Left ventricle myocardium inferior (tissue), 1 donor: ENCODE data around the gene HECW1. TPM values are rescaled to one million over a fixed set of nuclear protein-coding genes. Genes with fewer than 3 reads are reported as not detected.
"Not testable (repeated sequence)": the region's sequence is repeated elsewhere in the genome, so short reads cannot be mapped to it uniquely, and the experiment has no call there.

ENCODE experiments used
- DNase-seq: peaks from one replicate; pipeline ENCODE4 v3.0.0-alpha.2; 2020
- H3K27ac ChIP-seq: fragments of 200-600 bp; replicated peaks from 2 replicates; pipeline ENCODE4 v1.8.0; 2021
- H3K27me3 ChIP-seq: fragments of 200-600 bp; 2 replicates; pipeline ENCODE4 v1.8.0; 2021; ENCODE audit warnings: low read depth
- H3K36me3 ChIP-seq: fragments of 200-600 bp; 2 replicates; pipeline ENCODE4 v1.8.0; 2021
- H3K4me1 ChIP-seq: fragments of 200-600 bp; 2 replicates; pipeline ENCODE4 v1.8.0; 2021
- H3K4me3 ChIP-seq: fragments of 200-600 bp; 2 replicates; pipeline ENCODE4 v1.8.0; 2021; ENCODE audit warnings: mild to moderate bottlenecking, moderate library complexity
- H3K9me3 ChIP-seq: fragments of 200-600 bp; replicated peaks from 2 replicates; pipeline ENCODE4 v1.8.0; 2021
- intact Hi-C: fragments of 100-400 bp; cut with micrococcal nuclease; formaldehyde crosslinking; loops from one replicate; pipeline ENCODE4 v1.11.0; 2022
- total RNA-seq: library from RNA; stranded (reverse); fragmentation: NEBNext Ultra II Directional; extraction: Animal tissue kit (Norgen Biotek cat#: 25700); gene quantifications from one replicate; pipeline ENCODE4 v1.2.1, GENCODE V29; 2021
- TF ChIP-seq, protein P1 (sequence below): fragments of 200-600 bp; IDR thresholded peaks from 2 replicates; pipeline ENCODE4 v1.8.0; 2021; ENCODE audit warnings: antibody characterized with exemption, mild to moderate bottlenecking, borderline replicate concordance
- donor health status: DM: no; HTN: yes; CAD: no; lungs with severe emphysema.

Gene HECW1
- total RNA-seq, 1 donor from 2014 or later, result not detected

DNA sequence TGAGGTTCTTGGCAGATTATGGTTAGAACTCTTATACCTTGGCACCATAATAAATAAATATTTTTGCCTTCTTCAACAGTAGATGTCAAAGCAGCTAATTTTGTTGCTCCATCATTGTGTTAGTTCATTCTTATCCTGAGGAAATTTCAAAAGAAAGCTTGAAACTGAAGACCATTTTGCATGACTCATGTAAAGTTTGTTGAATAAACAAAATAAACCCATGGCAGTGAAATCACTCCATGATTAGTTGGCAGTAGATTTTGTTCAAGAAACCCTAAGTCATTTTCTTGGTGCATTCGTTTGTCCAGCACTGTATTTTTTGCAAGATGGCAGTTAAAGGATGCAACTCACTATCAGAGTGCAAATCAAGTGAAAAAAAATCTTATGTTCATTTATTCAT lies 91.6 kb downstream of the HECW1 start:
- DNase-seq, result no peak
- Histone ChIP-seq H3K4me3 (no peak overlapping the region), H3K27ac (no peak overlapping the region), H3K9me3 (no peaks in the 10 kb centered on the region), H3K36me3 (no peaks in the 10 kb centered on the region), H3K27me3 (peaks cover 38% of the 10 kb centered on the region), H3K4me1 (no peaks in the 10 kb centered on the region)
- intact Hi-C loops, result no loop called here
- TF ChIP-seq, protein P1, sequence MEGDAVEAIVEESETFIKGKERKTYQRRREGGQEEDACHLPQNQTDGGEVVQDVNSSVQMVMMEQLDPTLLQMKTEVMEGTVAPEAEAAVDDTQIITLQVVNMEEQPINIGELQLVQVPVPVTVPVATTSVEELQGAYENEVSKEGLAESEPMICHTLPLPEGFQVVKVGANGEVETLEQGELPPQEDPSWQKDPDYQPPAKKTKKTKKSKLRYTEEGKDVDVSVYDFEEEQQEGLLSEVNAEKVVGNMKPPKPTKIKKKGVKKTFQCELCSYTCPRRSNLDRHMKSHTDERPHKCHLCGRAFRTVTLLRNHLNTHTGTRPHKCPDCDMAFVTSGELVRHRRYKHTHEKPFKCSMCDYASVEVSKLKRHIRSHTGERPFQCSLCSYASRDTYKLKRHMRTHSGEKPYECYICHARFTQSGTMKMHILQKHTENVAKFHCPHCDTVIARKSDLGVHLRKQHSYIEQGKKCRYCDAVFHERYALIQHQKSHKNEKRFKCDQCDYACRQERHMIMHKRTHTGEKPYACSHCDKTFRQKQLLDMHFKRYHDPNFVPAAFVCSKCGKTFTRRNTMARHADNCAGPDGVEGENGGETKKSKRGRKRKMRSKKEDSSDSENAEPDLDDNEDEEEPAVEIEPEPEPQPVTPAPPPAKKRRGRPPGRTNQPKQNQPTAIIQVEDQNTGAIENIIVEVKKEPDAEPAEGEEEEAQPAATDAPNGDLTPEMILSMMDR, result no peak

DNA sequence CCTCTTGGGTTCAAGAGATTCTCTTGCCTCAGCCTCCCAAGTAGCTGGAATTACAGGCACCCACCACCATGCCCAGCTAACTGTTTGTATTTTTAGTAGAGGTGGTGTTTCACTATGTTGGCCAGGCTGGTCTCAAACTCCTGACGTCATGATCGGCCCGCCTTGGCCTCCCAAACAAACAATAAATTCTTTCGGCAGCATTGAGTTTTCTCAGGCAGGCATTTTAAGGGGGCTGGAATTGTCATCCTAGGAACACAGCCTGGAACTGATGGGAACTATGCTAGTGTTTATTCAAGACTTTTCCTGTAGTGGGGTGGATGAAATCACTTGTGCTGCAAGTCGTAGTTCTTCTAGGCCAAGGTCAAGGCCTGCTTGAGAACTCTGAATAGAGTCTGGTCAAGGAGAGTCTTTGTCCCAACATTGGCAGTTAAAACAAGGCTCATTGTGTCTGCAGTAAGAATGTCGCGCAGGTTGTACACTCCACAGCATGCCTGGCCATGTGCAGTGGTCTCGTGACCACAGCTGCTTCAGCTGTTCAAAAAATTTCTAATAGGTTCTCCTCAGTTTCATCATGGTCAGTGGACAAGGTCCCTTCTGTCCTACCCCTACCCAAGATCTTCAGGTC lies 92.8 kb downstream of the HECW1 start:
- H3K4me1 ChIP-seq, result no peaks in the 10 kb centered on the region
- H3K36me3 ChIP-seq, result no peaks in the 10 kb centered on the region
- H3K27ac ChIP-seq, result no peak overlapping the region
- intact Hi-C loops, result no loop called here
- DNase-seq, result no peak
- no peak overlapping the region for H3K4me3 ChIP-seq
- H3K9me3 ChIP-seq, result no peaks in the 10 kb centered on the region
- TF ChIP-seq, protein P1, result no peak
- H3K27me3 ChIP-seq, result peaks cover 26% of the 10 kb centered on the region

DNA sequence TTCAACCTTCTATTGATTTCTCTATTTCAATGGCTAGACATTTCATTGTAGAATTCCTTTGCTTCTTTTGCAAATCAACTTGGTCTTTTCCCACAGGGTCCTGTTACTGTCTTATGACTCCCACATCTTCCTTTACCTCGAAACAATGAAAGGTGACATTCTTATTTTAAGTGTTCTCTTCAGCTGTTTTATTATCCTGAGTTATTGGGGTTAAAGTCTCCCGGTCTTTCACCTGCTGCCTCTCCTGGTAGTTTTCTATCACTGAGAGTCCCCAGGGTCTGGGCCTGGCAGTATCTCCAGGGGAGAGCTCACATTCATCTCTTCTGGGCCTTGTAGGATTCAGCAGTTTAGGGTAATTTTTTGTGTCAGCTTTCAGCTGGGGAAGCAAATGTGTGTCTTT lies 95.8 kb downstream of the HECW1 start:
- TF ChIP-seq, protein P1, result no peak
- DNase-seq, result no peak
- H3K27me3 ChIP-seq, result peaks cover 13% of the 10 kb centered on the region
- intact Hi-C loops, result no loop called here
- H3K27ac ChIP-seq, result no peak overlapping the region
- H3K4me3 ChIP-seq, result no peak overlapping the region
- no peaks in the 10 kb centered on the region for H3K36me3 ChIP-seq
- no peaks in the 10 kb centered on the region for H3K9me3 ChIP-seq
- no peaks in the 10 kb centered on the region for H3K4me1 ChIP-seq

DNA sequence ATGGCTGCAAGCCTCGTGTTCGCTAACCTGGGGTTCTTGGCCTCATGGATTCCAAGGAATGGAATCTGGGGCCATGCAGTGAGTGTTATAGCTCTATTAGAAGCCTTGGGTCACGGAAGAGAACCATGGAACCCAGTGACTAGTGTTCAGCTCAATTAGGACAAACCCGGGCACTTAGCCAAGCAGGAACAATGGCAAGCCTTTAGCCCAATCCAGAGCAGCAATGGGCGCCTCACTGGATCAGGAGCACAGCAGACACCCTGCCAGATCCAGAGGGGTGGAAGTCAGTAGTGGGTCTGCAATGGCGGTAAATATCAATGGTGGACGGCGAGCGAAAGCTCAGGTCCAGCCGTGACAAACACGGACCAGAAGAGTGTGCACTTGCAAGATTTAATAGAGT lies 98.1 kb downstream of the HECW1 start:
- H3K4me3 ChIP-seq, H3K4me1 ChIP-seq, H3K36me3 ChIP-seq, DNase-seq, H3K9me3 ChIP-seq, intact Hi-C loops, H3K27ac ChIP-seq: not testable (repeated sequence)
- peaks cover 31% of the 10 kb centered on the region for H3K27me3 ChIP-seq

DNA sequence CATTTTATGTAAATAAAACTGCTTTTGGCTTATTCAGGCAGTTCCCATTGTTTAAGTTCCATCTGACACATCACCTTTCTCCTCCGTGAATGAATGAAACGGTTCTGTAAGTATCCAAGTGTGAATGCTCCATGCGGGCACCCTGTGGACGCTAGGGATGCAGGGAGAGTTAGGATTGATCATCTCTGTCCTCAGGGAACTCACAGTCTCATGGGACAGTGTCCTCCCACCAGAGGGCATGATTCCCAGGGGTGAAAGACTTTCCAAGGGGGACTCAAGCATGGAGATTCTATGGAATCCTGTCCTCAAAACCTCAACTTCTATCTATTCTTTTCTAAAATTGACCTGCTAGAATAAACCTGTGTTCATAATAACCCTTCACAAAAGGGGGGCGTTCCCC lies 98.8 kb downstream of the HECW1 start:
- no peak overlapping the region for H3K27ac ChIP-seq
- H3K4me3 ChIP-seq, result no peak overlapping the region
- H3K27me3 ChIP-seq, result peaks cover 37% of the 10 kb centered on the region
- H3K4me1 ChIP-seq, result no peaks in the 10 kb centered on the region
- no peaks in the 10 kb centered on the region for H3K9me3 ChIP-seq
- TF ChIP-seq, protein P1, result no peak
- H3K36me3 ChIP-seq, result no peaks in the 10 kb centered on the region
- intact Hi-C loops, result no loop called here
- no peak for DNase-seq

DNA sequence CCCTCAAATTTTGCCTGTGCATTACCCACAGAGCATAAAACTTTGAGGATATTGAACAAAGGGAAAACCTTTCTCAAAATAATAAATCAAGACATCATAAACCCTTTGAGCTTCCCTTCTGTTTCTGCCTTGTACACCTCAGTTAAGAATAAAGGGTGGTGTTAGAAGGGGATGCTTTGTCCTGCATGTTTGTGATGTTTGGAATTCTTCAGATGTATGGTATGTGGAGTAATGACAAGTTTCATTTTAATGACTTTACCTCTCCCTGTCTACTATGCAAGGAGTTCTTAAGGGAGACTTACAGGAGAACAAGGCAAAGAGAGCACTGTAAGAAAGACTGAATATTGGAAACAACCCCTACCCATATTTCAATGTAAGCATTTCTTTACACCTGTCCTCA lies 99.2 kb downstream of the HECW1 start:
- no peak overlapping the region for H3K4me3 ChIP-seq
- intact Hi-C loops, result no loop called here

More for the DNA sequence above, 99.2 kb downstream of the HECW1 start:
- Histone ChIP-seq H3K36me3 (no peaks in the 10 kb centered on the region), H3K4me1 (no peaks in the 10 kb centered on the region), H3K27me3 (peaks cover 40% of the 10 kb centered on the region), H3K9me3 (no peaks in the 10 kb centered on the region), H3K27ac (no peak overlapping the region)
- no peak for DNase-seq
- TF ChIP-seq, protein P1, result no peak
